ENCODE results near the gene TPI1. TPM values are rescaled to one million over a fixed set of nuclear protein-coding genes. Genes with fewer than 3 reads are reported as not detected.

The TPI1 gene
- total and polyA plus RNA-seq, 8 donors = 88.5 to 247 (median 128) TPM

DNA sequence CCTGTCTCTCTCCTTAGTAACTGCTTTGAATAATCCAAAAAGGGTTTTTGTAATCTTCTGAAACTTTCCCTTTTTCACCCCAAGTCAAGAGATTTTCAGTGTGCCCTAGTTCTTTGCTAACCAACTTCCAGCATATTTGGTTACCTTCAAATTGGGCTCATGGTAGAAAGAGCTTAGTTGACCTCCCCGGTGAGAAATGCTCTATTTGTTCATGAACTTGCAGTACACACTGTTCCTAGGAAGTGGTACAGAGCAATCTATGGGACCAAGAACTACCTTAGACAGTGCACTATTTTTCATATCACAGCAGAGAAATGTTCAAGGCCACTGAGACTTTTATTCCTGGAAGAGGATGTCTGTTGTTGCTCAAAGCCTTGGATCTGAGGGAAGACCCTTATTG, 13.7 kb upstream of the TPI1 start:
- ATAC-seq (no peak), DNase-seq (no peak), FAIRE-seq (no peak)
- no peak overlapping the region for H3K27ac ChIP-seq
- H3K4me1 ChIP-seq = peaks cover 0 to 10% (median 7%) of the 10 kb centered on the region in 3 donors
- H3K27me3 ChIP-seq = no peaks in the 10 kb centered on the region
- intact Hi-C loops (cut with DNase I) = no loop called here
- H3K4me3 ChIP-seq = no peak overlapping the region
- H3K9me3 ChIP-seq = no peaks in the 10 kb centered on the region
- TF ChIP-seq, protein P1, sequence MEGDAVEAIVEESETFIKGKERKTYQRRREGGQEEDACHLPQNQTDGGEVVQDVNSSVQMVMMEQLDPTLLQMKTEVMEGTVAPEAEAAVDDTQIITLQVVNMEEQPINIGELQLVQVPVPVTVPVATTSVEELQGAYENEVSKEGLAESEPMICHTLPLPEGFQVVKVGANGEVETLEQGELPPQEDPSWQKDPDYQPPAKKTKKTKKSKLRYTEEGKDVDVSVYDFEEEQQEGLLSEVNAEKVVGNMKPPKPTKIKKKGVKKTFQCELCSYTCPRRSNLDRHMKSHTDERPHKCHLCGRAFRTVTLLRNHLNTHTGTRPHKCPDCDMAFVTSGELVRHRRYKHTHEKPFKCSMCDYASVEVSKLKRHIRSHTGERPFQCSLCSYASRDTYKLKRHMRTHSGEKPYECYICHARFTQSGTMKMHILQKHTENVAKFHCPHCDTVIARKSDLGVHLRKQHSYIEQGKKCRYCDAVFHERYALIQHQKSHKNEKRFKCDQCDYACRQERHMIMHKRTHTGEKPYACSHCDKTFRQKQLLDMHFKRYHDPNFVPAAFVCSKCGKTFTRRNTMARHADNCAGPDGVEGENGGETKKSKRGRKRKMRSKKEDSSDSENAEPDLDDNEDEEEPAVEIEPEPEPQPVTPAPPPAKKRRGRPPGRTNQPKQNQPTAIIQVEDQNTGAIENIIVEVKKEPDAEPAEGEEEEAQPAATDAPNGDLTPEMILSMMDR (IDR thresholded peaks at IDR 0.05) = no peak
- WGBS, 2 donors = 47 to 48% methylated on average over 1 of the region's 1 CpG
- peaks cover 3 to 21% (median 10%) of the 10 kb centered on the region in 3 donors for H3K36me3 ChIP-seq

DNA sequence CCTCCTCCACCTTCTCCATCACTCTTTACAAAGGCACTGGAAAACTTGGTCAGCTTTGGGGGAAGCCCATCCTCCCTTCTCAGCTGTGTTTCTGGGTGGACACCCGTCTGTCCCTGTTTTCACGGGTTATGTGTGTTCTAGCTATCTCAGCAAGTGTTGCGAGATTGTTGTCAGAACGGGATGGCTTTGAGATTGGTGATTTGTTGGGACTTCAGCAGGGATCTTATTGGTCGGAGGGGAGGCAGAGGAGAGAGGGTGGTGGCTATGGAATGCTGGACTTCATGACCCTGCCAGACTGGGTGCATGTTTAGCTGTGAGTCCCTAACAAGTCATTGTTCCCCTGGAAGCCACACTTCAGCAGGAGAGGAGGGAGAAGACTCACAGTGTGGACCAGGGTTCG, 13.3 kb upstream of the TPI1 start:
- no peak for FAIRE-seq
- H3K27ac ChIP-seq = no peak overlapping the region
- intact Hi-C loops (cut with DNase I) = no loop called here

DNA sequence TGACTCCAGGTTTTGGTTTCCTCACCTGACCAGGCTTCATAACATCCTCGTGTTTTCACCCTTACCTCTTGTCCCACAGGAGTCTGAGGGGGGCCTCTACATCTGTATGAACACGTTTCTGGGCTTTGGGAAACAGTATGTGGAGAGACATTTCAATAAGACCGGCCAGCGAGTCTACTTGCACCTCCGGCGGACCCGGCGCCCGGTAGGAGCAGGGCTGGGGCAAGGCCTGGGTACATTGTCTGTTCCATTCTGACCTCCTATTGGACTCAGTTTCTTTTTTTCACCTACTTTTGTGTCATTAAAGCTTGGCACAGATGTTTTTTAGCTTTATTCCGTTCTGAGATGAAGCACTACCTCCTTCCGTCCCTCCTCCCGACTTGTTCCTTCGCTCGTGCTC, 12.0 kb upstream of the TPI1 start:
- no peak for ATAC-seq
- Histone ChIP-seq H3K27ac (no peak overlapping the region), H3K27me3 (no peaks in the 10 kb centered on the region), H3K36me3 (peaks cover 3 to 30% (median 12%) of the 10 kb centered on the region in 3 donors), H3K9me3 (no peaks in the 10 kb centered on the region), H3K4me1 (peaks cover 0 to 10% (median 7%) of the 10 kb centered on the region in 3 donors), H3K4me3 (no peak overlapping the region)
- TF ChIP-seq, protein P1 (IDR thresholded peaks at IDR 0.05) = no peak
- no peak for FAIRE-seq
- 88 to 92% methylated on average over 14 of the region's 14 CpGs for WGBS, 2 donors
- DNase-seq = no peak
- intact Hi-C loops (cut with DNase I) = no loop called here

More for the DNA sequence above, 13.3 kb upstream of the TPI1 start:
- Histone ChIP-seq H3K9me3 (no peaks in the 10 kb centered on the region), H3K36me3 (peaks cover 3 to 26% (median 12%) of the 10 kb centered on the region in 3 donors), H3K4me1 (peaks cover 0 to 10% (median 7%) of the 10 kb centered on the region in 3 donors), H3K27me3 (no peaks in the 10 kb centered on the region), H3K4me3 (no peak overlapping the region)
- no peak for DNase-seq
- WGBS, 2 donors = 58 to 65% methylated on average over 6 of the region's 6 CpGs
- ATAC-seq = no peak
- TF ChIP-seq, protein P1 (IDR thresholded peaks at IDR 0.05) = no peak

DNA sequence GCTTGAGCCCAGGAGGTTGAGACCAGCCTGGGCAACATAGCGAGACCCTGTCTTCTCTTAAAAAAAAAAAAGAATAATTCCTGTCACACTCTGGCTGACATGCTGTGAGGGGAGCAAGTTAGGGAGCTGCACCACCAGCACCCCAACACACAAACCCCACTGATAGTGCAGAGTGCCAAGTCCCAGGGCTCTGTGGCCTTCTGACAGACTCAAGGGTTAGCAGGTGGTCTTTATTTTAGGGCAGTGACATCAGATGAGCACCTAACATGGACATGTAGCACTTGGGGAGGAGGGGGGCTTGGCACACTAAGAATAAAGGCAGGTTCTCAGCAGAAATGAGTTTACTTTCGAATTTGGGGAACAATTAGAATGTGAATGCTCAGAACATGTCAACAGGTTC, 8.5 kb upstream of the TPI1 start:
- intact Hi-C loops (cut with DNase I) = no loop called here
- FAIRE-seq (no peak), ATAC-seq (no peak), DNase-seq (peak in 1 of 6 donors; percentile 8)
- H3K4me3 ChIP-seq = no peak overlapping the region
- no peaks in the 10 kb centered on the region for H3K4me1 ChIP-seq
- H3K9me3 ChIP-seq = no peaks in the 10 kb centered on the region
- H3K27me3 ChIP-seq = no peaks in the 10 kb centered on the region
- TF ChIP-seq, protein P1 (IDR thresholded peaks at IDR 0.05) = no peak
- H3K36me3 ChIP-seq = peaks cover 3 to 30% (median 25%) of the 10 kb centered on the region in 3 donors
- no peak overlapping the region for H3K27ac ChIP-seq
- WGBS, 2 donors = 92% methylated on average over 2 of the region's 2 CpGs

DNA sequence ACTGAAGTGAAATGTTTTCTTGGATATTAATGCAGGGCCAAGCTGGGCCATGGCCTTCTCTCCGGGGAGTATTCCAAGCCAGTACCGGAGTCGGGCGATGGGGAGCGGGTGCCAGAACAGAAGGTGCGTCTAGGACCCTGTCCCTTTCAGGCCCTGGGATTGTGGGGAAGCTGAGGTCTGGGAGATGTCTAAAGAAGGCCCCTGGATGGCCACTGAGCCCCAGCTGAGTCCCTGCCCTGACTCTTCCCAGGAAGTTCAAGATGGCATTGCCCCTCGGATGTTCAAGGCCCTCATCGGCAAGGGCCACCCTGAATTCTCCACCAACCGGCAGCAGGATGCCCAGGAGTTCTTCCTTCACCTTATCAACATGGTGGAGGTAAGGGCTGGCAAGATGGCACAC, 7.2 kb upstream of the TPI1 start:
- Histone ChIP-seq H3K4me3 (no peak overlapping the region), H3K9me3 (no peaks in the 10 kb centered on the region), H3K27me3 (no peaks in the 10 kb centered on the region), H3K27ac (no peak overlapping the region), H3K36me3 (peaks cover 3 to 30% (median 25%) of the 10 kb centered on the region in 3 donors), H3K4me1 (no peaks in the 10 kb centered on the region)
- TF ChIP-seq, protein P1 (IDR thresholded peaks at IDR 0.05) = no peak
- WGBS, 2 donors = 94 to 95% methylated on average over 9 of the region's 9 CpGs
- FAIRE-seq (no peak), DNase-seq (peak in 1 of 6 donors; percentile 49), ATAC-seq (no peak)
- intact Hi-C loops (cut with DNase I) = no loop called here

Measured in pancreas (tissue), 10 donors.